K562 (cell line): ENCODE results near the gene CTU1. TPM values are rescaled to one million over a fixed set of nuclear protein-coding genes. Genes with fewer than 3 reads are reported as not detected.

Source experiments
- HDAC6 ChIP-seq: IDR thresholded peaks from 2 replicates; pipeline ENCODE4 v1.6.1; 2012; ENCODE audit warnings: low read depth, mild to moderate bottlenecking, control low read depth, inconsistent platforms, low read length, moderate library complexity
- L3MBTL2 ChIP-seq: fragments of 450-650 bp; IDR thresholded peaks from 2 replicates; pipeline ENCODE4 v1.6.1; 2016; ENCODE audit warnings: mild to moderate bottlenecking, moderate library complexity
- MIER1 ChIP-seq: fragments of 450-650 bp; IDR thresholded peaks from 2 replicates; pipeline ENCODE4 v1.6.1; 2016; ENCODE audit warnings: antibody characterized with exemption, mild to moderate bottlenecking, low read depth
- NKRF ChIP-seq: fragments of 450-650 bp; IDR thresholded peaks from 2 replicates; pipeline ENCODE4 v1.6.1; 2016; ENCODE audit warnings: borderline replicate concordance
- PHB ChIP-seq: fragments of 250-450 bp; sonication (Bioruptor Pico); IDR thresholded peaks from 2 replicates; pipeline ENCODE4 v1.5.0; 2021
- PTTG1 ChIP-seq: fragments of 450-650 bp; IDR thresholded peaks from 2 replicates; pipeline ENCODE4 v1.6.1; 2016; ENCODE audit warnings: low read depth, mild to moderate bottlenecking, missing genetic modification characterization, missing compliant biosample characterization
- SMAD4 ChIP-seq: fragments of 250-450 bp; sonication (Bioruptor Pico); conservative IDR thresholded peaks from 2 replicates; pipeline ENCODE4 v1.8.0; 2021; ENCODE audit warnings: inconsistent platforms, mild to moderate bottlenecking, moderate library complexity
- TFE3 ChIP-seq: fragments of 450-650 bp; formaldehyde crosslinking; IDR thresholded peaks from 2 replicates; pipeline ENCODE4 v1.4.0; 2020; ENCODE audit warnings: mild to moderate bottlenecking, mixed read lengths
- ZC3H11A ChIP-seq: IDR thresholded peaks from 2 replicates; pipeline ENCODE4 v1.6.1; 2012; ENCODE audit warnings: low read depth, low read length, improper control_type of control experiment
- ZNF197 ChIP-seq: fragments of 200-800 bp; sonication (Bioruptor generic); IDR thresholded peaks from 2 replicates; pipeline ENCODE4 v1.6.1; 2016; ENCODE audit warnings: low read depth, missing genetic modification characterization, missing compliant biosample characterization
- ZNF232 ChIP-seq: sonication (generic); formaldehyde crosslinking; IDR thresholded peaks from 2 replicates; pipeline ENCODE4 v1.8.0; 2022; ENCODE audit warnings: mild to moderate bottlenecking, missing genetic modification reagents
- ZNF253 ChIP-seq: fragments of 250-450 bp; sonication (Bioruptor Pico); conservative IDR thresholded peaks from 2 replicates; pipeline ENCODE4 v1.6.1; 2021; ENCODE audit warnings: mild to moderate bottlenecking
- ZNF766 ChIP-seq: fragments of 200-800 bp; sonication (Bioruptor generic); conservative IDR thresholded peaks from 2 replicates; pipeline ENCODE4 v1.6.1; 2016; ENCODE audit warnings: missing genetic modification characterization, missing compliant biosample characterization
- polyA plus RNA-seq, 8 experiments: library from polyadenylated mRNA; depleted of rRNA in 4 of 8; stranded (reverse) in 5 of 8; unstranded in 3 of 8; fragments of >200 nt; fragmentation: Nextera tagmentation in 2 of 8; fragmentation: Illumina TruSeq in 1 of 8; extraction: Ambion mirVana in 2 of 8; extraction: Trizol in 1 of 8; gene quantifications; 2 replicates each; pipeline versions ENCODE4 v1.2.1 to v1.2.3, GENCODE V29; 2011 to 2014; ENCODE audit warnings: inconsistent platforms in 1 of 8, missing spikeins in 1 of 8
- total RNA-seq, 7 experiments: library from RNA; depleted of rRNA in 6 of 7; stranded (reverse); fragments of >200 nt in 6 of 7; fragmentation: Illumina TruSeq in 2 of 7; extraction: Trizol in 2 of 7; gene quantifications; 2 replicates each; pipeline versions ENCODE4 v1.2.1 to v1.2.3, GENCODE V29; 2011 to 2021; ENCODE audit warnings: low replicate concordance in 1 of 7
- TF ChIP-seq, protein P1 (sequence below): sonication (generic); formaldehyde crosslinking; IDR thresholded peaks from 2 replicates; pipeline ENCODE4 v1.5.0; 2020; ENCODE audit warnings: missing genetic modification reagents
- TF ChIP-seq, protein P2 (sequence below): fragments of 450-650 bp; formaldehyde crosslinking; IDR thresholded peaks from 2 replicates; pipeline ENCODE4 v1.4.0; 2020; ENCODE audit warnings: mild to moderate bottlenecking, moderate library complexity
- TF ChIP-seq, protein P3 (sequence below), 2 experiments: fragments of 450-650 bp in 1 of 2; IDR thresholded peaks; 2 replicates each; pipeline ENCODE4 v1.6.1; 2011 to 2017; ENCODE audit warnings: low read depth in 2 of 2, antibody characterized with exemption in 1 of 2, borderline replicate concordance in 1 of 2, low read length in 1 of 2, mild to moderate bottlenecking in 1 of 2, mixed read lengths in 1 of 2; ENCODE audit not compliant: control insufficient read depth in 1 of 2

The CTU1 gene
- total and polyA plus RNA-seq, 9 of the 15 experiments (the other 6 are each of a cell fraction or from before 2014, with no cell fraction given): 0.03 to 18.4 (median 2.3) TPM; not detected in 1

GRCh38 chr19:51136851-51137551, 28.8 kb upstream of the CTU1 start (continued):
- TF ChIP-seq, protein P1, sequence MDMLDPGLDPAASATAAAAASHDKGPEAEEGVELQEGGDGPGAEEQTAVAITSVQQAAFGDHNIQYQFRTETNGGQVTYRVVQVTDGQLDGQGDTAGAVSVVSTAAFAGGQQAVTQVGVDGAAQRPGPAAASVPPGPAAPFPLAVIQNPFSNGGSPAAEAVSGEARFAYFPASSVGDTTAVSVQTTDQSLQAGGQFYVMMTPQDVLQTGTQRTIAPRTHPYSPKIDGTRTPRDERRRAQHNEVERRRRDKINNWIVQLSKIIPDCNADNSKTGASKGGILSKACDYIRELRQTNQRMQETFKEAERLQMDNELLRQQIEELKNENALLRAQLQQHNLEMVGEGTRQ (CRISPR knock-in tag): no peak
- TF ChIP-seq ZNF766 (peak; percentile 87), L3MBTL2 (peak; percentile 26; the same call in 1 of the 2 replicates), ZNF232 (CRISPR knock-in tag) (no peak), SMAD4 (CRISPR knock-in tag) (peak; percentile 38; the same call in 1 of the 2 replicates), PTTG1 (tag) (no peak), ZNF197 (CRISPR knock-in tag) (0 out of 2 replicates have a peak, but pooled peaks have one; percentile 44), ZNF253 (CRISPR knock-in tag) (peak; percentile 74), MIER1 (no peak), NKRF (no peak), ZC3H11A (no peak), HDAC6 (no peak), PHB (CRISPR knock-in tag) (no peak), TFE3 (CRISPR knock-in tag) (no peak)
- TF ChIP-seq, protein P2, sequence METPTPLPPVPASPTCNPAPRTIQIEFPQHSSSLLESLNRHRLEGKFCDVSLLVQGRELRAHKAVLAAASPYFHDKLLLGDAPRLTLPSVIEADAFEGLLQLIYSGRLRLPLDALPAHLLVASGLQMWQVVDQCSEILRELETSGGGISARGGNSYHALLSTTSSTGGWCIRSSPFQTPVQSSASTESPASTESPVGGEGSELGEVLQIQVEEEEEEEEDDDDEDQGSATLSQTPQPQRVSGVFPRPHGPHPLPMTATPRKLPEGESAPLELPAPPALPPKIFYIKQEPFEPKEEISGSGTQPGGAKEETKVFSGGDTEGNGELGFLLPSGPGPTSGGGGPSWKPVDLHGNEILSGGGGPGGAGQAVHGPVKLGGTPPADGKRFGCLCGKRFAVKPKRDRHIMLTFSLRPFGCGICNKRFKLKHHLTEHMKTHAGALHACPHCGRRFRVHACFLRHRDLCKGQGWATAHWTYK (CRISPR knock-in tag): peak; percentile 24; the same call in 1 of the 2 replicates
- TF ChIP-seq, protein P3, sequence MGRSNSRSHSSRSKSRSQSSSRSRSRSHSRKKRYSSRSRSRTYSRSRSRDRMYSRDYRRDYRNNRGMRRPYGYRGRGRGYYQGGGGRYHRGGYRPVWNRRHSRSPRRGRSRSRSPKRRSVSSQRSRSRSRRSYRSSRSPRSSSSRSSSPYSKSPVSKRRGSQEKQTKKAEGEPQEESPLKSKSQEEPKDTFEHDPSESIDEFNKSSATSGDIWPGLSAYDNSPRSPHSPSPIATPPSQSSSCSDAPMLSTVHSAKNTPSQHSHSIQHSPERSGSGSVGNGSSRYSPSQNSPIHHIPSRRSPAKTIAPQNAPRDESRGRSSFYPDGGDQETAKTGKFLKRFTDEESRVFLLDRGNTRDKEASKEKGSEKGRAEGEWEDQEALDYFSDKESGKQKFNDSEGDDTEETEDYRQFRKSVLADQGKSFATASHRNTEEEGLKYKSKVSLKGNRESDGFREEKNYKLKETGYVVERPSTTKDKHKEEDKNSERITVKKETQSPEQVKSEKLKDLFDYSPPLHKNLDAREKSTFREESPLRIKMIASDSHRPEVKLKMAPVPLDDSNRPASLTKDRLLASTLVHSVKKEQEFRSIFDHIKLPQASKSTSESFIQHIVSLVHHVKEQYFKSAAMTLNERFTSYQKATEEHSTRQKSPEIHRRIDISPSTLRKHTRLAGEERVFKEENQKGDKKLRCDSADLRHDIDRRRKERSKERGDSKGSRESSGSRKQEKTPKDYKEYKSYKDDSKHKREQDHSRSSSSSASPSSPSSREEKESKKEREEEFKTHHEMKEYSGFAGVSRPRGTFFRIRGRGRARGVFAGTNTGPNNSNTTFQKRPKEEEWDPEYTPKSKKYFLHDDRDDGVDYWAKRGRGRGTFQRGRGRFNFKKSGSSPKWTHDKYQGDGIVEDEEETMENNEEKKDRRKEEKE (IDR thresholded peaks at IDR 0.05; ENCODE audit: borderline replicate concordance in 1 of 2, control insufficient read depth in 1 of 2, low read depth in 2 of 2, low read length in 1 of 2): peak in 1 of 2 experiments; percentile 71; a peak in 1 of 4 replicates
